GM12878 (cell line): ENCODE data around the gene PPP1R12B. TPM values are rescaled to one million over a fixed set of nuclear protein-coding genes. Genes with fewer than 3 reads are reported as not detected.

Source experiments
- ATAC-seq: fragments of 200-7000 bp; cut with Tn5 transposase; 3 replicates; pipeline ENCODE4 v1.9.1; 2020; ENCODE audit warnings: mild to moderate bottlenecking, moderate library complexity
- BruUV-seq: library from RNA; stranded (reverse); fragments of 400-500 nt; replicated peaks from 2 replicates; lab custom pipeline; 2021; lab: Mats Ljungman, UMichigan
- CTCF ChIA-PET: fragments of 300-600 bp; sonication (Branson Sonifier 250); formaldehyde crosslinking; extraction: SDS; loops from one replicate; lab custom pipeline; 2021; ENCODE audit warnings: inconsistent platforms; lab: Yijun Ruan, JAX
- POLR2A ChIA-PET: fragments of 350-600 bp; formaldehyde crosslinking; extraction: SDS; loops from one replicate; lab custom pipeline; 2021; ENCODE audit warnings: inconsistent platforms; lab: Charles Lee
- RAD21 ChIA-PET: fragments of 300-600 bp; sonication (Branson Sonifier 250); formaldehyde crosslinking; loops from one replicate; lab custom pipeline; 2023; ENCODE audit warnings: antibody characterized with exemption; ENCODE audit not compliant: unreplicated experiment; lab: Charles Lee
- SMC1A ChIA-PET: fragments of 300-600 bp; sonication (Branson Sonifier 250); formaldehyde crosslinking; loops from one replicate; lab custom pipeline; 2023; ENCODE audit not compliant: unreplicated experiment, uncharacterized antibody; lab: Charles Lee
- DNase-seq: peaks from one replicate; pipeline ENCODE4 v3.0.0-alpha.2; 2011; ENCODE audit warnings: low read depth, low spot score
- FAIRE-seq: peaks from 3 replicates; lab custom pipeline; 2011; peaks lifted over from hg19 to GRCh38; lab: Jason Lieb, UNC
- H2AFZ ChIP-seq: 2 replicates; pipeline ENCODE4 v1.6.0; 2011; ENCODE audit warnings: low read depth, low read length, control low read depth; ENCODE audit not compliant: control insufficient read depth
- H3K27ac ChIP-seq: 2 replicates; pipeline ENCODE4 v1.5.1; 2011; ENCODE audit warnings: control low read depth; ENCODE audit not compliant: control insufficient read depth, insufficient read depth
- H3K27me3 ChIP-seq, 2 experiments: replicated peaks in 1 of 2; 2 replicates each; pipeline versions ENCODE4 v1.6.0 to v1.6.1; 2011; ENCODE audit warnings: low read length in 1 of 2; ENCODE audit not compliant: control insufficient read depth in 2 of 2, insufficient read depth in 2 of 2
- H3K36me3 ChIP-seq, 2 experiments: 2 replicates each; pipeline ENCODE4 v1.5.1; 2011; ENCODE audit warnings: low read length in 1 of 2; ENCODE audit not compliant: control insufficient read depth in 2 of 2, insufficient read depth in 2 of 2
- H3K4me1 ChIP-seq: 2 replicates; pipeline ENCODE4 v1.6.1; 2011; ENCODE audit warnings: mild to moderate bottlenecking, low read length, moderate library complexity, mixed read lengths; ENCODE audit not compliant: control insufficient read depth, insufficient read depth
- H3K4me2 ChIP-seq: 2 replicates; pipeline ENCODE4 v1.6.0; 2011; ENCODE audit warnings: control low read depth; ENCODE audit not compliant: control insufficient read depth, insufficient read depth
- H3K4me3 ChIP-seq: fragments of 200-600 bp; sonication (generic); 2 replicates; pipeline ENCODE4 v1.5.1; 2016
- H3K79me2 ChIP-seq: 2 replicates; pipeline ENCODE4 v1.6.0; 2011; ENCODE audit warnings: low read length; ENCODE audit not compliant: control insufficient read depth, insufficient read depth
- H3K9ac ChIP-seq: 2 replicates; pipeline ENCODE4 v1.8.0; 2011; ENCODE audit warnings: low read length, control low read depth, mixed read lengths; ENCODE audit not compliant: control insufficient read depth, insufficient read depth
- H3K9me3 ChIP-seq: replicated peaks from 3 replicates; pipeline ENCODE4 v1.5.1; 2011; ENCODE audit warnings: mild to moderate bottlenecking, low read length; ENCODE audit not compliant: control insufficient read depth, insufficient read depth
- H4K20me1 ChIP-seq: 2 replicates; pipeline ENCODE4 v1.6.0; 2011; ENCODE audit not compliant: control insufficient read depth, insufficient read depth
- ASH2L ChIP-seq: fragments of 300-600, 200-600 bp; sonication (generic); IDR thresholded peaks from 2 replicates; pipeline ENCODE4 v1.6.1; 2017; ENCODE audit warnings: low read depth, mild to moderate bottlenecking, borderline replicate concordance
- CHD1 ChIP-seq: IDR thresholded peaks from 2 replicates; pipeline ENCODE4 v1.6.1; 2012; ENCODE audit warnings: low read depth, low read length, improper control_type of control experiment
- E2F4 ChIP-seq: IDR thresholded peaks from 2 replicates; pipeline ENCODE4 v1.6.1; 2012; ENCODE audit warnings: low read depth, low read length, improper control_type of control experiment
- FOS ChIP-seq: IDR thresholded peaks from 3 replicates; pipeline ENCODE4 v1.6.1; 2011; ENCODE audit warnings: borderline replicate concordance; ENCODE audit not compliant: insufficient read length; ENCODE audit errors: extremely low read depth
- HDGF ChIP-seq: fragments of 450-650 bp; IDR thresholded peaks from 2 replicates; pipeline ENCODE4 v1.6.1; 2016; ENCODE audit warnings: antibody characterized with exemption
- IRF4 ChIP-seq: IDR thresholded peaks from 2 replicates; pipeline ENCODE4 v1.6.1; 2011; ENCODE audit warnings: low read depth, low read length
- JUNB ChIP-seq: IDR thresholded peaks from 2 replicates; pipeline ENCODE4 v1.6.1; 2016; ENCODE audit warnings: antibody characterized with exemption, mild to moderate bottlenecking
- MYB ChIP-seq: fragments of 150-350 bp; IDR thresholded peaks from 2 replicates; pipeline ENCODE4 v1.6.1; 2014; ENCODE audit warnings: mild to moderate bottlenecking, low read depth, low read length, borderline replicate concordance
- MYC ChIP-seq: IDR thresholded peaks from 2 replicates; pipeline ENCODE4 v1.6.1; 2011; ENCODE audit warnings: mild to moderate bottlenecking, low read length, moderate library complexity, inconsistent platforms; ENCODE audit not compliant: insufficient read depth, insufficient replicate concordance, insufficient read length, severe bottlenecking
- NFYB ChIP-seq: IDR thresholded peaks from 2 replicates; pipeline ENCODE4 v1.6.1; 2011; ENCODE audit warnings: low read depth, mild to moderate bottlenecking, low read length, improper control_type of control experiment, moderate library complexity; ENCODE audit not compliant: insufficient read depth
- NR2F1 ChIP-seq: fragments of 450-650 bp; conservative IDR thresholded peaks from 2 replicates; pipeline ENCODE4 v1.6.1; 2017; ENCODE audit warnings: mild to moderate bottlenecking
- RB1 ChIP-seq: fragments of 450-650 bp; formaldehyde crosslinking; IDR thresholded peaks from 2 replicates; pipeline ENCODE4 v1.6.1; 2017; ENCODE audit warnings: mild to moderate bottlenecking, borderline replicate concordance
- TBL1XR1 ChIP-seq: IDR thresholded peaks from 2 replicates; pipeline ENCODE4 v1.6.1; 2012; ENCODE audit warnings: low read depth, low read length, improper control_type of control experiment
- TCF12 ChIP-seq: IDR thresholded peaks from 2 replicates; pipeline ENCODE4 v1.6.1; 2011; ENCODE audit warnings: low read depth, mild to moderate bottlenecking, low read length
- TCF7 ChIP-seq: IDR thresholded peaks from 2 replicates; pipeline ENCODE4 v1.6.1; 2014; ENCODE audit warnings: antibody characterized with exemption, borderline replicate concordance
- ZBTB4 ChIP-seq: fragments of 450-650 bp; formaldehyde crosslinking; IDR thresholded peaks from 2 replicates; pipeline ENCODE4 v1.4.0; 2022; ENCODE audit warnings: mild to moderate bottlenecking, moderate library complexity
- ZNF592 ChIP-seq: fragments of 450-650 bp; IDR thresholded peaks from 2 replicates; pipeline ENCODE4 v1.6.1; 2017; ENCODE audit warnings: mild to moderate bottlenecking, moderate library complexity
- WGBS: methylation state at CpG from one replicate; pipeline ENCODE4 v1.1.6; 2016; ENCODE audit warnings: low lambda C conversion rate; ENCODE audit not compliant: insufficient replicate concordance, insufficient coverage; ENCODE audit errors: missing lambda C conversion rate; 5-methylcytosine and 5-hydroxymethylcytosine counted together
- in situ Hi-C: fragments of 300-500 bp; cut with MboI; formaldehyde crosslinking; loops from 9 replicates; pipeline ENCODE4 v1.14.3; 2018; ENCODE audit warnings: mixed read lengths
- intact Hi-C: fragments of 100-400 bp; cut with micrococcal nuclease; formaldehyde crosslinking; loops from one replicate; pipeline ENCODE4 v1.14.2; 2022; ENCODE audit not compliant: unreplicated experiment
- polyA plus RNA-seq, 11 experiments: library from polyadenylated mRNA; depleted of rRNA in 4 of 11; unstranded in 6 of 11; stranded (reverse) in 5 of 11; fragments of >200 nt; fragmentation: Nextera tagmentation in 4 of 11; fragmentation: Illumina TruSeq in 1 of 11; extraction: Ambion mirVana in 4 of 11; extraction: Trizol in 1 of 11; gene quantifications; 1 replicate in 1 of 11; 2 replicates in 10 of 11; pipeline versions ENCODE4 v1.2.1 to v1.2.3, GENCODE V29; 2011 to 2016; ENCODE audit warnings: inconsistent platforms in 2 of 11, missing spikeins in 2 of 11, low read depth in 1 of 11
- total RNA-seq, 4 experiments: library from RNA; depleted of rRNA in 3 of 4; stranded (reverse); fragments of >200 nt in 3 of 4; fragmentation: Illumina TruSeq in 1 of 4; extraction: Trizol in 1 of 4; gene quantifications; 2 replicates each; pipeline versions ENCODE4 v1.2.1 to v1.2.3, GENCODE V29; 2013 to 2021

PPP1R12B gene
- total and polyA plus RNA-seq, 10 of the 15 experiments (the other 5 are each of a cell fraction or from before 2014, with no cell fraction given) = 0.29 to 9.4 (median 4.7) TPM

- H3K4me2 ChIP-seq = no peak overlapping the region
- no peaks in the 10 kb centered on the region for H3K9me3 ChIP-seq
- ChIA-PET CTCF (interaction anchor here (2.8 kb wide), 1 partner anchor 11 kb away, joined by 21 read pairs; no protein-coding TSS in a partner anchor), SMC1A (interaction anchor here (1.2 to 1.3 kb wide), 2 partner anchors 9 to 12 kb away, joined by 3 read pairs; no protein-coding TSS in a partner anchor), POLR2A (no interaction called here), RAD21 (no interaction called here)
- no peak for FAIRE-seq
- in situ Hi-C loops (no loop called here), intact Hi-C loops (no loop called here)
- WGBS = 55% methylated on average over 6 of the region's 9 CpGs
- DNase-seq = no peak
- no peak overlapping the region for H3K4me3 ChIP-seq
- no peak for ATAC-seq
- H3K79me2 ChIP-seq = no peaks in the 10 kb centered on the region
- H3K9ac ChIP-seq = no peak overlapping the region
- peaks cover 0 to 2% of the 10 kb centered on the region in 2 experiments; a peak in 2 of 4 replicates for H3K27me3 ChIP-seq
- H2AFZ ChIP-seq = no peak overlapping the region
- no peaks in the 10 kb centered on the region; the same call in 1 of the 2 replicates for H4K20me1 ChIP-seq
- H3K4me1 ChIP-seq = no peaks in the 10 kb centered on the region
- no peaks in the 10 kb centered on the region for H3K36me3 ChIP-seq
- BruUV-seq = no TSS peak
- no peak overlapping the region for H3K27ac ChIP-seq
- TF ChIP-seq JUNB (no peak), RB1 (no peak), E2F4 (no peak), NFYB (no peak), IRF4 (no peak), HDGF (no peak), TBL1XR1 (no peak), MYC (no peak), FOS (no peak), MYB (no peak), NR2F1 (no peak), TCF12 (no peak), TCF7 (no peak), ASH2L (no peak), ZNF592 (no peak), CHD1 (no peak), ZBTB4 (CRISPR knock-in tag) (no peak)
Measured at GRCh38 chr1:202304375-202304774, 44.1 kb upstream of the PPP1R12B start.
